IPS-15b (cell line): Measurements from ENCODE around the gene NMB.

Source experiments
- H3K27me3 ChIP-seq: one replicate; pipeline ENCODE4 v1.6.1; 2013; ENCODE audit warnings: low read length; ENCODE audit not compliant: control insufficient read depth, insufficient read depth
- H3K36me3 ChIP-seq: one replicate; pipeline ENCODE4 v1.6.1; 2013; ENCODE audit warnings: low read length; ENCODE audit not compliant: control insufficient read depth, insufficient read depth
- H3K4me1 ChIP-seq: one replicate; pipeline ENCODE4 v1.6.1; 2013; ENCODE audit warnings: mild to moderate bottlenecking, low read length; ENCODE audit not compliant: control insufficient read depth, insufficient read depth
- H3K4me3 ChIP-seq: one replicate; pipeline ENCODE4 v1.5.1; 2013; ENCODE audit warnings: low read depth, low read length
- H3K9ac ChIP-seq: one replicate; pipeline ENCODE4 v1.6.1; 2013; ENCODE audit warnings: low read depth, mild to moderate bottlenecking, low read length
- H3K9me3 ChIP-seq: one replicate; pipeline ENCODE4 v1.6.1; 2013; ENCODE audit warnings: mild to moderate bottlenecking, low read length; ENCODE audit not compliant: control insufficient read depth, insufficient read depth

NMB gene

DNA sequence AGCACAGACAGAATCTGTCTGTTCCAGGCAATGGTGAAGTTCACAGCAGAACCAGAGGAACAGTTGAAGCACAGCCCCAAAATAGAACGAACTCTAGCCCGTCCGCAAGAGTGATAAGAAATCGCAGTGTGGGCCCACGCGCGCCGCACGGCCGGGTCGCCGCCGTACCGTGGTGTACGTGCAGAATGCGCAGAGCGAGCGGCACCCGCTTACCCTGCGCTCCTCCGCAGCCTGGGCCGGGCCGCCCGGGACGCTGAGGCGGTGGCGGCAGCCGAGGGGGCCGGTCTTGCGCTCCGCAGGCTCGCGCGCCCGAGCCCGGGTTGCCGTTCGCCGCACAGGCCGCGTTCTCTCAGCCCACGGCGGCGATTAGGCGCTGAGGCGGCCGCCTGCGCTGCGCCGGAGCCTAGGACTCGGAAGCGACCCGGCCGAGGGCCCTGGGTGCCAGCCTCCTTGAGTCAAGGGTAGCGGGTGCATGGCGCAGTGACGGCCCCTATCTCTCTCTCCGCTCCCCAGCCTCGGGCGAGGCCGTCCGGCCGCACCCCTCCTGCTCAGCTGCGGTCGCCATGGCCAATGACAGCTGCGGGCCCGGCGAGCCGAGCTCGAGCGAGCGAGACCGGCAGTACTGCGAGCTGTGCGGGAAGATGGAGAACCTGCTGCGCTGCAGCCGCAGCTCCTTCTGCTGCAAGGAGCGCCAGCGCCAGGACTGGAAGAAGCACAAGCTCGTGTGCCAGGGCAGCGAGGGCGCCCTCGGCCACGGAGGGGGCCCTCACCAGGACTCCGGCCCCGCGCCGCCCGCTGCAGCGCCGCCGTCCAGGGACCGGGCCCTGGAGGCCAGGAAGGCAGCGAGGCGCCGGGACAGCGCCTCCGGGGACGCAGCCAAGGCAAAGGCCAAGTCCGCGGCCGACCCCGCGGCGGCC, 24.4 kb downstream of the NMB start:
- peak overlapping the region; percentile 17 for H3K9ac ChIP-seq
- H3K4me1 ChIP-seq = peaks cover 5% of the 10 kb centered on the region
- peaks cover 24% of the 10 kb centered on the region for H3K27me3 ChIP-seq
- no peaks in the 10 kb centered on the region for H3K9me3 ChIP-seq
- peak overlapping the region; percentile 42 for H3K4me3 ChIP-seq
- H3K36me3 ChIP-seq = no peaks in the 10 kb centered on the region

DNA sequence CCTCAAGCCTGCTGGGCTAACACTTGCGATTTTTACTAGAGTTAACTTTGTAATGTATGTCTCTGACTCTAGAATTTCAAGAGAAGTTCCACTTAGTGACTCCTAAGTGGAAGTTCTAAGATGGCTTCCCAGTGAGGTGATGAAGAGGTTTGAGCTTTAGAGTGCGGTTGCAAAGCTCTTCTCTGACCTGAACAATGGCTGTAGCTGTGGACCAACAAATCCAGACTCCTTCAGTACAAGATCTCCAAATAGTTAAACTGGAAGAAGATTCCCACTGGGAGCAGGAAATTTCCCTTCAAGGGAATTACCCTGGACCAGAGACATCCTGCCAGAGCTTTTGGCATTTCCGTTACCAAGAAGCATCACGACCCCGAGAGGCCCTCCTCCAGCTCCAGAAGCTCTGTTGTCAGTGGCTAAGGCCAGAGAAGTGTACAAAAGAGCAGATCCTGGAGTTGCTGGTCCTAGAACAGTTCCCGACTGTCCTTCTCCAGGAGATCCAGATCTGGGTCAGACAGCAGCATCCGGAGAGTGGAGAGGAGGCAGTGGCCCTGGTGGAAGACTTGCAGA, 26.2 kb downstream of the NMB start:
- Histone ChIP-seq H3K9ac (peak overlapping the region; percentile 87), H3K4me1 (no peaks in the 10 kb centered on the region), H3K36me3 (no peaks in the 10 kb centered on the region), H3K4me3 (peak overlapping the region; percentile 84), H3K9me3 (no peaks in the 10 kb centered on the region), H3K27me3 (peaks cover 24% of the 10 kb centered on the region)

DNA sequence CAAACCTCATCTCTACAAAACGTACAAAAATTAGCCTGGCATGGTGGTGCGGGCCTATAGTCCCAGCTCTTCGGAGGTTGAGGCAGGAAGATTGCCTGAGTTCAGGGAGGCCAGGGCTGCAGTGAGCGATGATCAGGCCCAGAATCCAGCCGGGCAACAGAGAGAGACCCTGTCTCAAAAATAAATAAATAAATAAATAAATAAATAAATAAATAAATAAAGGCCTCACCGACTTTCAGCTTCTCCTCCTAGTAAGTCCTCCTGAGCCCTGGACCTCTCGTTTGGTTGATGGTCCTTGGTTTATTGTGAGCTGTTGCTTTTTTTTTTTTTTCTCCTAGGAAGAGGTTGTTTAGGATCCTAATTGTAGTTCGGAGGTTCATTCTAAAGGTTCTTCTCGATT, 29.0 kb downstream of the NMB start:
- Histone ChIP-seq H3K4me3 (no peak overlapping the region), H3K36me3 (peaks cover 3% of the 10 kb centered on the region), H3K9me3 (no peaks in the 10 kb centered on the region)

GRCh38 chr15:84625123-84625522, 32.9 kb downstream of the NMB start:
- H3K27me3 ChIP-seq = no peaks in the 10 kb centered on the region
- peaks cover 24% of the 10 kb centered on the region for H3K9me3 ChIP-seq
- H3K9ac ChIP-seq = no peak overlapping the region
- no peak overlapping the region for H3K4me3 ChIP-seq
- peaks cover 31% of the 10 kb centered on the region for H3K36me3 ChIP-seq
- peaks cover 2% of the 10 kb centered on the region for H3K4me1 ChIP-seq

More for the DNA sequence above, 29.0 kb downstream of the NMB start:
- Histone ChIP-seq H3K4me1 (peaks cover 2% of the 10 kb centered on the region), H3K9ac (no peak overlapping the region), H3K27me3 (peaks cover 16% of the 10 kb centered on the region)

- Histone ChIP-seq H3K9me3 (peaks cover 24% of the 10 kb centered on the region), H3K36me3 (peaks cover 31% of the 10 kb centered on the region), H3K9ac (no peak overlapping the region), H3K4me1 (peaks cover 2% of the 10 kb centered on the region), H3K27me3 (no peaks in the 10 kb centered on the region), H3K4me3 (no peak overlapping the region)
Measured at GRCh38 chr15:84624359-84624758, 33.6 kb downstream of the NMB start.

GRCh38 chr15:84621358-84621979, 36.5 kb downstream of the NMB start:
- peaks cover 31% of the 10 kb centered on the region for H3K36me3 ChIP-seq
- no peak overlapping the region for H3K4me3 ChIP-seq
- H3K9ac ChIP-seq = no peak overlapping the region
- H3K27me3 ChIP-seq = no peaks in the 10 kb centered on the region
- H3K9me3 ChIP-seq = peaks cover 24% of the 10 kb centered on the region
- peaks cover 2% of the 10 kb centered on the region for H3K4me1 ChIP-seq

DNA sequence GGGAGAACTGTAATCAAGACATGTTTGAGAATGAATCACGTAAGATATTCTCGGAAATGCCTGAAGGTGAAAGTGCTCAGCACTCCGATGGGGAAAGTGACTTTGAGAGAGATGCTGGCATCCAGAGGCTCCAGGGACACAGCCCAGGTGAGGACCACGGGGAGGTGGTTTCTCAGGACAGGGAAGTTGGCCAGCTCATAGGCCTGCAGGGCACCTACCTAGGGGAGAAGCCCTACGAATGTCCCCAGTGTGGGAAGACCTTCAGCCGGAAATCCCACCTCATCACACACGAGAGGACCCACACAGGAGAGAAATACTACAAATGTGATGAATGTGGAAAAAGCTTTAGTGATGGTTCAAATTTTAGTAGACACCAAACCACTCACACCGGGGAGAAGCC, 37.4 kb downstream of the NMB start:
- Histone ChIP-seq H3K9ac (no peak overlapping the region), H3K27me3 (no peaks in the 10 kb centered on the region), H3K4me1 (peaks cover 2% of the 10 kb centered on the region), H3K9me3 (peaks cover 24% of the 10 kb centered on the region), H3K4me3 (no peak overlapping the region), H3K36me3 (peaks cover 31% of the 10 kb centered on the region)

DNA sequence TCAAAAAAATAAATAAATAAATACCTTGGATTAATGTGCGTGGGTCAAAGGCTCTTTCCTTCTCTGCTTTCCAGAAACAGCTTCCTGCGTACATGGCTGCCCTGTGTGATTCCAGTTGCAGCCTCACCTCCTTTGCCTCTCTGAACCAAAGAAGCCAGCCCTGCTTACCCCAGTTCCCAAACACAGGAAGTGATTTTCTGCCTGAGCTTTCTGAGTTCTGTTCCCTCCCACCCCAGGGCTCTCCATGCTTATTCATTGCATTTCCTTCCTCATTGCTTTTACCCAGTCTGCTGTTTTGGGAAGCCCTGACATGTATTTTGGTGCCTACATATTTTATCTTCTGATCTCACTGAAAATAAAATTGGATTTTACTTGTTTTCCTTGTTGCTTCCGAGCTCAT, 41.8 kb downstream of the NMB start:
- no peaks in the 10 kb centered on the region for H3K4me1 ChIP-seq

DNA sequence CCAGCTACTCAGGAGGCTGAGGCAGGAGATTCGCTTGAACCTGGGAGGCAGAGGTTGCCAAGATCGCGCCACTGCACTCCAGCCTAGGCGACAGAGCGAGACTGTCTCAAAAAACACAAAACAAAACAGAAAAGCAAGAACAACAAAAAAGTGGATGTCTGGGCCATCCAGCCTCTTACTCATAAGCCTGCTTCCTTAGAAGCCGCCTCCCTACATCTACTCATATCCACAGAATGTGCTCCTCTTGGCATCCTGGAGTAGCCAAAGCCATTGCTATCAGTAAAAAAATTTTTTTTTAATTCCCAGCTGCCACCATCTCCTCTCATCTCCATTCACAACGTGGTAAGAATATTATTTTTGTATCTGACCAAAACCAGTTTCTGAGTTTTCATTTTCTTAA, 46.4 kb downstream of the NMB start:
- no peaks in the 10 kb centered on the region for H3K9me3 ChIP-seq
- H3K27me3 ChIP-seq = no peaks in the 10 kb centered on the region
- no peak overlapping the region for H3K9ac ChIP-seq
- H3K36me3 ChIP-seq = peaks cover 2% of the 10 kb centered on the region
- no peak overlapping the region for H3K4me3 ChIP-seq
- no peaks in the 10 kb centered on the region for H3K4me1 ChIP-seq

More for the DNA sequence above, 41.8 kb downstream of the NMB start:
- Histone ChIP-seq H3K27me3 (no peaks in the 10 kb centered on the region), H3K9ac (no peak overlapping the region), H3K9me3 (peaks cover 9% of the 10 kb centered on the region), H3K36me3 (peaks cover 10% of the 10 kb centered on the region), H3K4me3 (no peak overlapping the region)

DNA sequence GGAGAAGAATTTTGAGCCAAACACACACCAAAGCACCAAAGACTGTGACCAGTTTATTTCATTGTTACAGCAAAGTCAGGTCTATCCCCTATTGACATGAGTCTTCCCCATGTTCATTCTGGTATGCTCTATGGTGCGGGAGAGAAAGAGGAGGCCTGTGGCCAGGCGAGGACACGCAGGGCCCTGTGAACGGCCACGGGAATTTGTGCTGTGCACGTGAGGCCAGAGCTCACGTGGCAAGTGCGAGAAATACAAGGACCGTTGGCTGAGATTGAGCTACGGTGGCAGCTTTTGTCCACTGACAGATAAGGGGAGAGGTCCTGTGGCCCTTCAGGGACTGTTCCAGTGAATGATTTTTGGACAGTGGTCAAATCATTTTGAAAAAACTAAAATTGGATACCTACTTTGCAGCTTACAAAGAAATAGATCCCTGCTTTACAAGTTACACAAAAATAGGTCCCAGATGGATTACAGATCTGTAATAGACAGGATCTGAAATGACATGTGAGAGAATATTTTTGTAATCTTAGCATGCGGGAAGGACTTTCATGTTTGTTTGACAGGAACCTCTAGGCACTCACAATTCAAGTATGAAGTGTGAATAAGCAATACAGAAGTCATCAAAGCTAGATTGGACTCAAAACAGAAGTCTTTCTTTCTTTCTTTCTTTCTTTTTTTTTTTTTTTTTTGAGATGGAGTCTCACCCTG, 48.0 kb downstream of the NMB start:
- Histone ChIP-seq H3K27me3 (no peaks in the 10 kb centered on the region), H3K4me1 (peaks cover 15% of the 10 kb centered on the region), H3K9me3 (no peaks in the 10 kb centered on the region), H3K4me3 (no peak overlapping the region), H3K36me3 (peaks cover 5% of the 10 kb centered on the region), H3K9ac (no peak overlapping the region)

DNA sequence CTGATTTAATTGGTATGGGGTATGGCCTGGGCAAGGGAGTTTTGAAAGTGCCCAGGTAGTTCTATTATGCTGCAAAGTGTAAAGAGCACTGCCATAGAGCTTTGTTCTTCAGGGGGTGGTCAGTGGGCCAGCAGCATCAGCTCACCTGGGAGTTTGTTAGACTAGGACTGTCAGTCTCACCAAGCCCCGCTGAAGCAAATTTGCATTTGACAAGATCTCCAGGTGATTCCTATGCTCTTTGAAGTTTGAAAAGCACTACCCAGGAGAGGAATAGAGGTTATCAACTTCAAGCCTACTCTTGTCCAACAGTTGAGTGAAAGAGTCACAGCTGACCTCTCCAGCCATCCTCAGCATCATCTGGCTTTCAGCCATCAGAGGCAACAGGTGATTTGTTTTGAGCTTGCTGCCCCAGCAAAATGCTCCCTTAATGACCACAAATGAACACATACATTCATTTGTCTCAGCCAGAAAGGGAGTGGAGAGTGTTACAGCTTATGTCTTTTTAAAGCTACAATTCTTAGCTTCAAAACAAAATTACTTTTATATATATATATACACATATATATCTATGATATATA, 49.2 kb downstream of the NMB start:
- Histone ChIP-seq H3K36me3 (peaks cover 5% of the 10 kb centered on the region), H3K9ac (no peak overlapping the region), H3K9me3 (no peaks in the 10 kb centered on the region), H3K4me1 (peaks cover 24% of the 10 kb centered on the region), H3K27me3 (no peaks in the 10 kb centered on the region), H3K4me3 (no peak overlapping the region)
